ENCODE results near the gene ARMH1. TPM values are rescaled to one million over a fixed set of nuclear protein-coding genes. Genes with fewer than 3 reads are reported as not detected.
A peak's percentile ranks its signal among the peaks of the same experiment; 100 is the strongest.

Gene ARMH1
- total and polyA plus RNA-seq, 11 donors: 0.33 to 9.9 (median 0.70) TPM; not detected in 3

DNA sequence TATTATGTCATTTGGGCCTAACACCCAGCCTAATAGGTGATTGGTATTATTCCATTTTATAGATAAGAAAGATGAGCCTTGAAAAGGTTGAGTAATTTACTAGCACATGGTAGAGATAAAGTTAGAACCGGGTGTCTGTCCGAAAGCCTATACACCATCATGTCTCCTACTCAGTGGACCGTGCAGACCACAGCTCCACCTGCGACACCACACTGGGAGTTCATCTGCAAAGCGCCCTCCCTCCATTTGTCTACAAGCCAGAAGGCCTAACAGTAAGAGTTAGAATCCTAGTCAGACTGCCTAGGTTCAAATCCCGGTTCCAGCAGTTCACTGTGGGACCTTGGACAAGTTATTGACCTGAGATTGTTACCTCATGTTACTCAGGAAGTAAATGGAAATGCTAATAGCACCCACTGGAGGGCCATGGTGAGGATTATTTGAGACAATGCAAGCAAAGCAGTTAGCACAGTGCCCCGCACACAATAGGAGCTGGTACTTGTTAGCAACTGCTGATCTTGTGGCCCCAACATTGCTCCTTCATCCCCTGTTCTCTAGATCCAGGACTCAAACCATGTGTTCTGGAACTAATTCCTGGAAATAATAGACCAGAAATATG lies 20.5 kb downstream of the ARMH1 start:
- DNase-seq: no peak
- TF ChIP-seq POLR2A (IDR thresholded peaks at IDR 0.05): no peak
- TF ChIP-seq, protein P1, sequence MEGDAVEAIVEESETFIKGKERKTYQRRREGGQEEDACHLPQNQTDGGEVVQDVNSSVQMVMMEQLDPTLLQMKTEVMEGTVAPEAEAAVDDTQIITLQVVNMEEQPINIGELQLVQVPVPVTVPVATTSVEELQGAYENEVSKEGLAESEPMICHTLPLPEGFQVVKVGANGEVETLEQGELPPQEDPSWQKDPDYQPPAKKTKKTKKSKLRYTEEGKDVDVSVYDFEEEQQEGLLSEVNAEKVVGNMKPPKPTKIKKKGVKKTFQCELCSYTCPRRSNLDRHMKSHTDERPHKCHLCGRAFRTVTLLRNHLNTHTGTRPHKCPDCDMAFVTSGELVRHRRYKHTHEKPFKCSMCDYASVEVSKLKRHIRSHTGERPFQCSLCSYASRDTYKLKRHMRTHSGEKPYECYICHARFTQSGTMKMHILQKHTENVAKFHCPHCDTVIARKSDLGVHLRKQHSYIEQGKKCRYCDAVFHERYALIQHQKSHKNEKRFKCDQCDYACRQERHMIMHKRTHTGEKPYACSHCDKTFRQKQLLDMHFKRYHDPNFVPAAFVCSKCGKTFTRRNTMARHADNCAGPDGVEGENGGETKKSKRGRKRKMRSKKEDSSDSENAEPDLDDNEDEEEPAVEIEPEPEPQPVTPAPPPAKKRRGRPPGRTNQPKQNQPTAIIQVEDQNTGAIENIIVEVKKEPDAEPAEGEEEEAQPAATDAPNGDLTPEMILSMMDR (IDR thresholded peaks at IDR 0.05): no peak
- Histone ChIP-seq H3K4me1 (peaks cover 0 to 17% (median 0%) of the 10 kb centered on the region in 12 donors), H3K36me3 (no peaks in the 10 kb centered on the region), H3K27ac (no peak overlapping the region), H3K4me3 (no peak overlapping the region), H3K9me3 (no peaks in the 10 kb centered on the region), H3K27me3 (no peaks in the 10 kb centered on the region)
- WGBS, 4 donors: 92 to 94% (median 92%) methylated on average over 6 to 7 of the region's 7 CpGs
- no peak for ATAC-seq
- intact Hi-C loops (cut with DNase I): no loop called here

DNA sequence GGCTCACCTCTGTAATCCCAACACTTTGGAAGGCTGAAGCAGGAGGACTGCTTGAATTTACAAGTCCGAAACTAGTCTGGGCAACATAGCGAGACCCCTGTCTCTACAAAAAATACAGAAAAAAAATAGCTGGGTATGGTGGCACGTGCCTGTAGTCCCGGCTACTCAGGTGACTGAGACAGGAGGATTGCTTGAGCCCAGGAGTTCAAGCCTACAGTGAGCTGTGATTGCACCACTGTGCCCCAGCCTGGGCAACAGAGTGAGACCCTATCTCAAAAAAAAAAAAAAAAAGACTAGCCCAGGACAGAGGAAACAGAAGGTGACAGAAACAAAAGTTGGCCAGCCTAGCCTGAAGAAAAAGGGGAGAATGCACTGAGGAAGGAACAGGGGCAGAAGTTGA lies 21.2 kb downstream of the ARMH1 start:
- H3K27me3 ChIP-seq: no peaks in the 10 kb centered on the region
- H3K27ac ChIP-seq: no peak overlapping the region
- TF ChIP-seq POLR2A (IDR thresholded peaks at IDR 0.05): no peak
- TF ChIP-seq, protein P1 (IDR thresholded peaks at IDR 0.05): no peak
- intact Hi-C loops (cut with DNase I): no loop called here
- ATAC-seq (no peak), DNase-seq (no peak)
- peaks cover 0 to 17% (median 0%) of the 10 kb centered on the region in 12 donors for H3K4me1 ChIP-seq
- no peaks in the 10 kb centered on the region for H3K36me3 ChIP-seq
- 90 to 94% (median 93%) methylated on average over 4 of the region's 4 CpGs for WGBS, 4 donors
- no peaks in the 10 kb centered on the region for H3K9me3 ChIP-seq
- H3K4me3 ChIP-seq: no peak overlapping the region

DNA sequence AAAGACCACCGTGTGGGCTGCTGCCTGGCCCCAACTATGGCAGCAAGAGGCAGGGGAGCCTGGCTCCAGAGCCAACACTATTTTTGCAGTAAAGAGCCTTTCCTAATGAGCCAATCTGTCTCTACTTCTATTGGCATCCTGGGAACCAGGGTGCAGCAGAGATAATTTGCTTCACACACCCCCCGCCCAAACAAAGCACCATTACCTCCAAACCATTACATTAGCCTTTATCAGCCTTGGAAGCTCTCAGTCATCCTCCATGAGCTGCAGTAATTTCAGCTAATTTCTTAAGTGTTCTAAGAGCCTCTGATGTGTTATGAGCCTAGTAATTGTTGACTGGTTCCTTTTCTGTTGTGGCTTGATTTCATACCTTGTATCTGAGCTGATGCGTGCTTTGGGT lies 21.6 kb downstream of the ARMH1 start:
- Histone ChIP-seq H3K36me3 (no peaks in the 10 kb centered on the region), H3K4me1 (peaks cover 0 to 17% (median 0%) of the 10 kb centered on the region in 12 donors), H3K4me3 (no peak overlapping the region), H3K27ac (no peak overlapping the region), H3K9me3 (no peaks in the 10 kb centered on the region), H3K27me3 (no peaks in the 10 kb centered on the region)
- intact Hi-C loops (cut with DNase I): no loop called here
- ATAC-seq: no peak
- 81 to 86% (median 85%) methylated on average over 3 of the region's 3 CpGs for WGBS, 4 donors
- TF ChIP-seq POLR2A (IDR thresholded peaks at IDR 0.05): no peak
- TF ChIP-seq, protein P1 (IDR thresholded peaks at IDR 0.05): no peak
- no peak for DNase-seq

DNA sequence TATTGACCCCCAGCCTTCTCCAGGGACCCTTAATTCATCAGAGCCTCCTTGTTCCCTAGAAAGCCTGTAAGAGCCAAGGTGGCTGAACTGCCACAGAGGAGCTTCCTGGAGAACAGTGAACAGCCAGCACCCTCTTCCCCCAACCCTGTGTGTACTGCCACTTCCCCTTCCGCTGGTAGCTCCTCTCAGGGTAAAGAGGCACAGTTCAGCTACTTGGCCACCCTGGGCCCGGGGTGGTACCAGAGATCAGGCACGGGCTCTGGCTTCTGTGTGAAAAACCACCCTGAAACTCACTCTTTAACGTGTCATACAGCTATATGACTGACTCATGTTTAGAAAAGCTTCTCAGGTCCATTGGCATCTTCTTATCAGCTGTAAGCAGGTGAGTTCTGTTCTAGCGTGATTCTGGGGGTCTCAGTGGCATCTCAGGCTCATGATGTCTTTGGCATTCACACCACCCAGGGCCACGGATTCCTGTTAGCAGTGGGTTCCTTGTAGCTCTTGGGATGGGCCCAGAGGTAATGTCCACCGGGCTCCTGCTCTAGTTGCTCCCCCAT lies 22.4 kb downstream of the ARMH1 start:
- Histone ChIP-seq H3K4me1 (peaks cover 0 to 17% (median 0%) of the 10 kb centered on the region in 12 donors), H3K27ac (no peak overlapping the region), H3K27me3 (no peaks in the 10 kb centered on the region), H3K36me3 (no peaks in the 10 kb centered on the region), H3K9me3 (no peaks in the 10 kb centered on the region), H3K4me3 (no peak overlapping the region)
- no peak for TF ChIP-seq POLR2A (IDR thresholded peaks at IDR 0.05)
- TF ChIP-seq, protein P1 (IDR thresholded peaks at IDR 0.05): no peak
- peak in 3 of 4 donors; percentile 41 to 72 (median 47) for ATAC-seq
- 72 to 83% (median 77%) methylated on average over 7 of the region's 7 CpGs for WGBS, 4 donors
- intact Hi-C loops (cut with DNase I): no loop called here
- no peak for DNase-seq

All from heart left ventricle (tissue), 16 donors.